GM21786 (cell line): Measurements from ENCODE around the gene KRT36.

Experiments used
- ATAC-seq: cut with Tn5 transposase; IDR thresholded peaks from one replicate; pipeline ENCODE4 v1.9.1; 2021; ENCODE audit not compliant: unreplicated experiment

The KRT36 gene

DNA sequence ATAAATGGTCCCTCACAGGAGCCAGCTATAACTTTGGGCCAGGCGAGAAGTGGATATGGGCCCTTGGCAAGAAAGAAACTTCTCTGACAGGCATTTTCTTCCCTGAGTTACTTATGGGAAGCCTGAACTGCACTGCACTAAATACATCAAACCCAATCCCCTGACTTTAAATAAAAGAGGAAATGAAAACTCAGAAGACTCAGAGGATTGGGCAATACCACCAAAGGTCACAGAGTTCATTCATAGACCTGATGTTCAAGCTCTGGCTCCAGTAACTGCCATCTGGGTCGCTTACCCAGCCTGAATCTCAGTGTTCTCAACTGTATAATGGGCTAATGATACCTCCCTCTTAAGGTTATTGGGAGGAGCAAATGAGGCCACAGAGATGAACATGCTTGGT lies 9.6 kb downstream of the KRT36 start:
- ATAC-seq: no peak

DNA sequence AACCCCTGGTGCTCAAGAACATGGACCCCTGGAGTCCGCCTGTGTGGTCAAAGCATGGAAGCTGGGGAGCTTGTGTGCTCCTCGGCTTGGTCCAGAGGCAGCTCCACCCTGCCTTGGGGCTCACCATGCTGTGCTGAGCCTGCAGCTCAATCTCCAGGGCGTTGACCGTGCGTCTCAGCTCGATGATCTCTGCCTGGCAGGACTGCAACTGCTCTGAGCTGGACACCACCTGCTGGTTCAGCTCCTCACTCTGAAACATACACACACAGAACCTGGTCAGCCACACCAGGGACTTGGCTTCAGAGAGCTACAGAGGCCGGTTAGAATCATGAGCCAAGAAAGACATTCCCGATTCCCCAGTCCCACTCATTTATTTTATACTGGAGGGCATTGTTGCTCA lies 11.5 kb downstream of the KRT36 start:
- no peak for ATAC-seq

- no peak for ATAC-seq
These were observed 12.6 kb downstream of the KRT36 start for GRCh38 chr17:41476866-41477815.

DNA sequence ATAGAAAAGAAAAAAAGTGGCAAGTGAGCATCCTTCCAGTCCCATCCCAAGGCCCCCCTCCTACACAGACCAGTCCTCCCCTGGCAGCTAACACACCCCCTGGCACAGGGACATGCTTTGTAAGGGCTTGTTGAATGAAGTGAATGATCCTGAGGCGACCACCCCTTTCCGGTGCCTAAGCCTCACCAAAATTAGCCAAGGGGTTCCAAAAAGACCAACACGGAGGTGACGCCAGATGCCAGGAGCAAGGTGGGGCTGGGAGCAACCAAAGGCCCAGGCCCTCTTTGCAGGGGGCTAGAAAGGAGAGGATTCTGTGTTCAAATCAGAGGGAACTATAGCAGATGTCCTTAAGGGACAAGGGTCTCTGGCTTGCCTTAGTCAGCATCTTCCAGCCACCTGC lies 14.3 kb downstream of the KRT36 start:
- no peak for ATAC-seq

DNA sequence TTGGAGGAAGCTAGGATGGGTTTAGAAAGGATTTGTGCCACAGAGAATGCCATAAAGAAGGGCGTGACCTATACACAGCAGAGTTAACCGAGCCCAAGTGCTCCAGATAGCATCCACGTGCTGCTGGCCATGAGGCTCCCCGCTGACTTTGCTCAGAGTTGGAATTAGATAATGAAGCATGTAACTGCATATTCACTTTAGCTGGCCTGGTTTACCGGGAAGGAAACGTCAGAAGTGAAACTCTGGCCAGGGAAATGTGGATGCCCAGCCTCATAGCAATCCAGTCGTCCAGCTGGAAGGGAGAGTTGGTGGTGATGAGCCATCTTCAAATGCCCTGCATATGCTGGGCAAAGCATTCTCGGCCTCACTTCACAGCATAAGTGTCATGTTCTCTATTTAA lies 14.8 kb downstream of the KRT36 start:
- no peak for ATAC-seq

DNA sequence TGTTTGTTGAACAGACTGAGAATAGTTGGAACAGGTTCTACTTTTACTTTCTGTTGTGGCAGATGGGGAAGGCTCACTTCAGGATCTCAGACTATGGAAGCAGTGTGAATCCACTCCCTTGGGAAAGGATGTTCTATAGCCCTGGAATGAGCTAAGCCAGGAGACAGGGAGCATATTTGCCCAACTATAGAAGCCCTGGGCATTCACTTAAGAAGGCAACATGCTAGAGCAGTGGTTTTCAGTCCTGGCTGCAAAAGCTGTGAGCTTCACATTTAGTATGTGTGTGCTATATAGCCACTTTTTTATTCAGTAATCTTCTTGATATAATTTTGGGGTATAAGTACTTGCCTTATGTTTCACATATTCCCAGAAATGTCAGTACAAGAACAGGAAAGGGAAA lies 21.4 kb downstream of the KRT36 start:
- ATAC-seq: no peak

DNA sequence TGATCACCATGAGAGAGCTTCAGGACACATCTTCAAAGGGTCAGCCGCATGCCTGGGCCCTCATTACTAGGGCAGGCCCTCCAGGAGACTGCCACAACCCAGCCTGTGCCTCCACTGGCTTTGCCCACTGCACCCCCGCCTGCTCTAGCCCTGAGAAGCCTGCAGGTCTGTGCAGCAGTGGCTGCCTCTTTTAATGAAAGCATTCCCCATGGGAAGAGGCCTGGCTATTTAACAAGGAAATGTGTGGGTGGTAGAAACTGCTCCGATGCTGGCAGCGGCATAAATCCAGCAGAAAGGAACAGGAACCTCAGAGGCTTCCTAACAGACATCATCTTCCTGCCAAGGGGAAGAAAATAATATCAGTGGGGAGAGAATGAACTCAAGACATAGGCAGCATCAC lies 22.1 kb downstream of the KRT36 start:
- no peak for ATAC-seq

- no peak for ATAC-seq
These were observed 22.7 kb downstream of the KRT36 start, which contains the start of gene KRT32 for GRCh38 chr17:41466988-41467387. KRT32 (minus strand) TSS chr17:41467386; CDS start chr17:41467325, 61 bp downstream.

DNA sequence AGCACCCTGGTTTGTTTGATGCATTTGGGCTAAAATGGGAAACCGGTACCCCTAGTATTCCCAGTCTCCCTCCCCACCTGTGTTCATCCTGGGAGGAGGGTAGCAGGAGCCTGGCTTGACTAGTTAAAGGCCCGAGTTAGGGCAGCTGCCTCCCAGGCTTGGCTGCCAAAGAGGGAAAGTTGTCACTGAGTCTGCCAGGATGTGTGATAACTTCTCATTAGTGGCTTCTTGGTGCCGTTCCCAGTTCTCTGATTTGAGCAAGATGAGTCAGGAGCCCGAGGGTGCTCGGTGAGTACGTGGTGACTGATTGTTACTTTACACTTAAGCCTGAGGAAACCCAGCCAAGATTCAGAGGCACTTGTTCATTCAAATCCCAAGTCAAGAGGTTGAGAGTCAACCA lies 25.0 kb downstream of the KRT36 start:
- no peak for ATAC-seq

DNA sequence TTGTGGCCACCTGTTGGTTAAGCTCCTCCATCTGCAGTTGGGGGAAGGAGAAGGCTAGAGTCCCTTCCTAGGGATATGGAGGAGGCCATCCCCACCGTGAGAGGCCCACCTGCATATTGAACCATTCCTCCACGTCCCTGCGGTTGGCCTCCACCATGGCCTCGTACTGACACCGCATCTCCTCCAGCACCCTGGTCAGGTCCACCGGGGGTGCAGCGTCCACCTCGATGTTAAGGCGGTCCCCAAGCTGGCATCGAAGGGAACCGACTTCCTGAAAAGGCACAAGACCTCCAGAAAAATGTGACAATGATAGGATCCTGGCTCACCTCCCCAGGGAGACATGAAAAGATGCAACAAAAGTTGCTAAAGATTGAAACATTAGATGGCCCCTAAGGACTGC lies 25.5 kb downstream of the KRT36 start:
- ATAC-seq: no peak

DNA sequence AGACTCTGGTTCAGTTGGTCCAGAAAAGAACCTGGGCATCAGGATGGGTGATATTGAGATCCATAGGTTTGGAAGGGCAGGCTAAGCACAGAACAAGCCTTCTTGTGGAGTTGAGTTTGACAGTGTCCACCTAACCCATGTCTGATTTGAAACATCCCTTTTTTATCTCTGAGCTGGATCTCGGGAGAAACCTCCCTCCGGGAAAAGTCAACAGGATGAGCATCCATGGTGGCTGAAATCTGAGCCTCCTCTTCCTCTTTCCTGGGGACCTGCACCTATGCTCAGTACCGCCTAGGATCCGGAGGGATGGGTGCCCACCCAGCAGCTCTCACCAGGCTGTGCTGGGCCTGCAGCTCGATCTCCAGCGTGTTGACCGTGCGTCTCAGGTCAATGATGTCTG lies 26.0 kb downstream of the KRT36 start:
- ATAC-seq: no peak

GRCh38 chr17:41462705-41463104 lies 27.0 kb downstream of the KRT36 start:
- no peak for ATAC-seq

GRCh38 chr17:41457676-41458075 lies 32.0 kb downstream of the KRT36 start:
- ATAC-seq: no peak

DNA sequence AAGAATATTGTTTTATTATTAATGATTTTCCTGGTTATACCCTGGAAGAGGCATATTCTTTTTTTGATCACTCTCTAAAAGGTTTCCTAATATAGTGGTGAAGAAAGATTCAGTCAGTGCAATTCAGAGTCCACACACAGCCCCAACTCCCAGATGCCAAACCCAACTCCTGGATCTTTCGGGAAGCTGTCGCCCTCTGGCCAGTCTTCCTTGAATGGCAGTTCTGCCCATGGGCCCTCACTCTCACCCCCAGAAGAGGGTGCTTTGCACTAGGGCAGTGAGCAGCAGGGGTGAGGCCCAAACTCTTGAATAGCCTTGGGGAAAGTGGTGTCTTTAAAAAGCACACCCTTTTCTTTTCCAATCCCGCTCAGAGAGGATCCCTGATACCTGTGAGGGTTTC lies 33.5 kb downstream of the KRT36 start:
- no peak for ATAC-seq

DNA sequence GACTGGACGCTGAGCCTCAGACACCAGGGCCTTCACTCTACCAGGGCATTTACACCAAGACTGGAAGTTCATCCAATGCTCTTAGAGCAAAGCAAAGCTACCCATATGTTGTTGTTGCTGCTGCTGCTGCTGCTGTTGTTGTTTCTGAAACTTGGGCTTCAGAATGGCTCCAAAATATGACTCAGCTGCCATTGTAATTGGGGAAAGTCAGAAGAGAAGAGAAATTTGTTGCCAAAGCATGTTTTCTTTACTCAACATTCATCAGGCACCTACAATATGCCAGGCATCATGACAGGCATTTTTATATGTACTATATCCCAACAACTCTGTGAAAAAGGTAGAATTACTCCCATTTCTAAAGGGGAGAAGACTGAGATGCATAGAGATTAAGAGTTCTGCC lies 34.5 kb downstream of the KRT36 start:
- ATAC-seq: no peak

DNA sequence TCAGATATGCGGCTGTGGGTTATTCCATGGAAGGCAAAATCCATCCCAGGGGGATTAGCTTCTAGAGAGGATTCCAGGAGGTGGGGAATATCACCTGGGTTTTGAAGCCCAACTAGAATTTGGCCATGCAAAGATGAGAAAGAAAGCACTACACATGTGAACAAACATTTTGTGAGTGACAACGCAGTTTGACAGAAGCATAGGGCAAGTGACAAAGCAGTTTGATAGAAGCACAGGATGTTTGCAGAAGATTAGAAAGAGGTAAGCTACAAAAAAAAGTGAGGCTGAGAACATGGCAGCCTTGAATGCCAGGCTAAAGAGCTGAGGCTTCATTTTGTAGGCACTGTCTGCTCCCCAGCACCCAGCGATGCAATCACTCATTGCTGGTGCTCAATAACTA lies 36.6 kb downstream of the KRT36 start:
- ATAC-seq: no peak

DNA sequence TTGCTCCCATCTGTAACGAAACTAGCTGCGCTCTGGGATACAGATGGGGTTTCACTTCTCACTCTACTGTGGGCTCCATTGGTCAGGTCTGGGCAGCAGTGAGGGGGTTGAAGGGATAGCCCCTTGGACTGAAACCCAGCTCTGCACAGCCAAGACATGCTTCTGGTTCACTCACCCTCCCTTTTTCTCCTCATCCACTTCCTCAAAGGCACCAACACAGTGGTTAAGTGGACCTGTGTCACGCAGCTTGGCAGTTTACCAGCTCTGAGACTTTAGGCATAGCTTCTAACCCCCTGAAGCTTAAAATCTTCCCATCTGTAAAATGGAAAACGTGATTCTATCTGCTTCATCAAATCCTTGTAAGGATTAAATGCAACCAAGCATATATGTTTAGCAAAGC lies 37.4 kb downstream of the KRT36 start:
- ATAC-seq: no peak

GRCh38 chr17:41451154-41451728 lies 38.5 kb downstream of the KRT36 start:
- ATAC-seq: no peak

GRCh38 chr17:41449008-41449407 lies 40.7 kb downstream of the KRT36 start:
- no peak for ATAC-seq

DNA sequence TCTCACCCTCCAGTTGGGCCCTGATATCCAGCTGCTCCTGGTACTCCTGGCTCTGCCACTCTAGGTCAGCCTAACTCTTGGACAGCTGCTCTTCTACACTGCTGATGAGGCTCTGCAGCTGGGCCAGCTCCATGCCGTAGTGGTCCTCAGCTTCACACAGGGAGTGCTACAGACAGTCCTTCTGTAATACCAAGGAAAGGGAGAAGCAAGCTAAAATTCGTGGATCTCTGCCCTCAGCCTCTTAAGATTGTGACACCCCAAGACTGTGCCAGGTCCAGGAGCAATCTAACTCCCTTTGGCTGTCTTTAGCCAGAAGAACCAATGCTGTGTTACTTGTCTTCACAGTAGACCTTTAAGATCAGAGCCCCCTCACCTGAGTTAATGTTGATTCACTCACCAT lies 41.2 kb downstream of the KRT36 start:
- ATAC-seq: no peak

DNA sequence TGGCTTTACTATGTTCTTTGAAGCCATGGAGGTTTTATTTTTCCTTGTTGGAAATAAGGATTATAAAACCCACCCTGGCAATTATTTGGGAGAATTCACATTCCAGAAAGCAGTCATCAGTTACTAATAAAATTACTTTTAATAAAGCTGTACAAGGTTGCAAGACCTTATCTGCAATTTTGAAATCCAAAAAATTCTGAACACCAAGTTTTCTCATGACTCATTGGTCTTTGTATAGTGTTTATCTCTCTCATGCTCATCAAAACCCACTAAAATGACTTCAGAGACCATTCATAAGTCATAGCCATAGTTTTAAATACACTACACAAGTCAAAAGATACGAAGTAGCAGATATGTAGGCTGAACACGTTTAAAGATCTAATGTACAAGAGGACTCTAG lies 42.9 kb downstream of the KRT36 start:
- no peak for ATAC-seq

GRCh38 chr17:41444640-41445039 lies 45.1 kb downstream of the KRT36 start:
- no peak for ATAC-seq

DNA sequence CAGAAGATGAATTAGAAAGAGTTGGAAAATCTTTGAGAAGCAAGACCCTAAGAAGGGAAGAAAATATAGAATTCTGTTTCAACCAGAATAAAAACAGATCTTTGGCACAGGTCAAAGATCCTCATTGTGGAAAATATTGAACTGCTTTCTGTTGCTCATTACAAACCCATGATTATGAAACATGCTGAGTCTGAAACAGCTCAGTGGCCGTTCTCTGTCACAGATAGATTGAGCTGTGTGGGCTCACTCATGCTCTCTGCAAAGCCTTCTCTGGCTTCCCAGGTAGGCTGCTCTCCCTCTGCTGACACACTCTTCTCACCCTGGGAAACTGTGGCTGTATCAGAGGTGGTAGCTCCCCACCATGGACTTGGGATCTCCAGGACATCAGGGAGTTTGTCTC lies 45.5 kb downstream of the KRT36 start:
- no peak for ATAC-seq
